Measurements from ENCODE around the gene RUFY1.

RUFY1 gene

DNA sequence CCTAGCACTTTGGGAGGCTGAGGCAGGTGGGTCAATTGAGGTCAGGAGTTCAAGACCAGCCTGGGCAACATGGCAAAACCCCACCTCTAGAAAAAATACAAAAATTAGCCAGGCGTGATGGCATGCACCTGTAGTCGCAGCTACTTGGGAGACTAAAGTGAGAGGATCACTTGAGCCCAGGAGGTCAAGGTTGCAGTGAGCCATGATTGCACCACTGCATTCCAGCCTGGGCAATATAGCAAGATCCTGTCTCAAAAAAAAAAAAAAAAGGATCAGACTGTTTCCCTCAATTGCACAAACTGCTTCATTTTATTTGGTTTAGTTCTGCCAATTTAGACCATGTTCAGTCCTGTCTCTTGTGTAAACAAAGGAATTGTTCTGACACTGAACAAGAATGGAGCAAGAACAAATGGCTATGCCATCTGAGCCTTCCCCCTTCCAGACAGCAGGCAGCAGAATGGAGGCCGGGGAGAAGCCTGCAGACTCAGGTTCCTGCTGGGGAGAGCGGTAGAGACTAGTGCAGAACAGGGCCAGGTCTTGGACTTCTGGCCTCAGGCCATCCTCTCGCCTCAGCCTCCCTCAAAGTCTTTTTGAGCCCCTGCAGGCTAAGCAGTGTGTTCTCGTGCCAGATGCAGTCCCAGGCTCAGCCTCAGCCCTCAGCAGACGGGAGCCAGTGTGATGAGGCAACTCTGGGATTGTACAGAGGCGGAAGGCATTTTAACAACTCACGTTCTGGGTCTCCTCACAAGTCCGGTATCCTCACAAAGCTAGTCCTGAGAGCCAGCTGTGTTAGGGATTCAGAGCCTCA, 54.9 kb downstream of the RUFY1 start:
- DNase-seq (ENCODE audit: low spot score) = no peak

DNA sequence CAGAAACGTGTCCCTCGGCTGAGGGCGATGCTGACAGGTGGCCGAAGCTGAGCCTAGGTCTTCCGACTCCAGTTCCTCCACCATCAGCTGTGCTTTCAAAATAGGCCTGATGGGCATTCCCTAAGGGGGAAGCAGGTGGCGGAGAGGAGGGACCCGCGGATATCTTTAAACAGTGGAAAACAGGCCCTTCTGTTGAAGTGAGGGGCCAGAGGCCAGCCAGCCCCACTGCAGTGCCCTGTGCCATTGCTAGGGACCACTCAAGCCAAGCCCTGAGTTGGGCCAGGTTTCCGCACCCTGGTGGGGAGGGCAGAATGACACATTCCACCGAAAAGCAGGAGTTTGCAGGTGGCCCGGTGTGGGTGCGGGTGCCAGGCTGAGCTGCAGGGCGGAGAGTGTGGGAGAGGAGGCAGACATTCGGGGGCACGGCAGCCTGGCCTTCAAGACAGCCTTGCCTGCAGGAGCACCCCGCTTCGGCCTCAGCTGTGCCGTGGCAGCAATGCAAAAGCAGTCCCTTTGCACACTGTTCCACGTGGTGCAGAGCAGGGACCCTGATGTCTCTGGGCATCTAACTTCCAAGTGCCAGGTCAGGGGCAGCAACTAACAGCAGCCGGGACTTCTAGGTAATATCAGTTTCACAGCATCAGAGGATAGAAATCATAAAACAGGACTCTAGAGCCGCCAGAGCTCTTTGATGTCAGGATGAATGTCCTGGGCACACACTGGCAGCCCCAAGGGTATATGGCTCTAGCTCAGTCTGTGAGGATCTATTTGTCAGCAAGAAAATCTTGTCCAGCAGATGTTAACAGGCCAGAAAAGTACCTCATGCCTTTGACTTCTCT, 55.9 kb downstream of the RUFY1 start:
- no peak for DNase-seq (ENCODE audit: low spot score)

DNA sequence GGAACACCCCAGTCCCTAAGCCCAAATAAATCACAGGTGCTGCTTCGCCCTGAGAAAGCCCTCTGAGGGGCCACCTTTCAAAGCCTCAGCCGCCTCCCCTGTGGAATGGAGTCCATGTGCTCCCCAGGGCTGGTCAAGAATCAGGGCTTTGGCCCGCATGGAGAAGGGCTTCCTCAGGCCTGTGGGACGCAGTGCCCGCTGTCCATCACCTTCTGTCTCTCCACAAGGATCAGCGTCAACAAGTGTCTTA, 56.5 kb downstream of the RUFY1 start:
- no peak for DNase-seq (ENCODE audit: low spot score)

DNA sequence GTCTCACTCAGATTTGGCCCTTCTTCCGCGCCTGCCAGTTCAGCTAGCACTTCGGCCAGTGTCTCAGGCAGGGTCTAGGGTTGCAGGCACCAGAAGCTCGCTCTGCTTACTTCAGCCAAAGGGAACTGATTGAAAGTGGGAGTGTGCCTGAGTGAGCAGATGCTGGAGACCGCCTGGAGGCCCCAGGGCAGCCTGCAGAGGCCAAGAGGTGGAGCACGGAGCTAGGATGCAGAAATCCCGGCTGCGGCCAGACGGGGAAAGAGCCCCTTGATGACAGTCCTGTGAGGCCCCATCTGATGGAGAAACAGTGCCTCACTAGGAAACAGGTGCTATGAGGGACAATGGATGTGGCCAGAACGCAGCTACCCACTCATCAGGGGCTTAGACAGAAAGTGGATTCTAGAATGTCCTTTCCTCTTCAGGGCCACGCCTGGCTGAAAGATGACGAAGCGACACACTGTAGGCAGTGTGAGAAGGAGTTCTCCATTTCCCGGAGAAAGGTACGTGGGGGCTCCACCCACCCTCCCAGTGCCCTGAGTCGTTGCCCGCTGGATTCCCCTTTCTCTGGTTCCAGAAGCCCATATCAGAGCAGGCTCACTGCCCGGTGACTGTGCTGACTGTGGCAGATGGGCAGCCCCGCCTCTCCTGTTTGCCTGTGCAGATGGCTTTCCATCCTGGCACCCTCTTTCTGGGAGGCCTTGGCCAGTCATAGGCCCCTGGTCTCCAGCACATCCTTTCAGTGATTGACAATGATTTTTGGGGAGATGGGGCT, 57.0 kb downstream of the RUFY1 start:
- no peak for DNase-seq (ENCODE audit: low spot score)

DNA sequence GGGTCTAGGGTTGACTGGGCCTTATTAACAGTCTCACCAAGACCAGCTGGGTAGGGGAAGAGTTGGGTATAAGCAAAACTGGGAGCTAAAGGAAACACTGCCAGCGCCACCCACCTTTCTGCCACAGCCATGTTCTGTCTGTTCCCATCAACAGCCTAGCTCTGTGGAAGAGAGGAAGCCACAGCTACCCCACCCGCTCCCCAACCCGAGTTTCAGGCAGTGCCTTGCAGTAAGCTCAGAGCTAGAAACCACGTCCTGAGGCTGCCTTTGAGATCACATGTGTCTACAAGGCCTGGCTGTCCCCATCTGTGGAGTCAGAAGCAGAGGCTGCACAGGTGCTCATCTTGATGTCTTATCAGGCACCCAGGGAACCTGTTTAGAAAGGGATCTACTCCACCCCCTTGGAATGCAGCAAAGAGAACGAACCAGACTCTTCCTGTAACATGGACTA, 57.8 kb downstream of the RUFY1 start:
- DNase-seq (ENCODE audit: low spot score) = no peak

- no peak for DNase-seq (ENCODE audit: low spot score)
These were observed 59.4 kb downstream of the RUFY1 start for GRCh38 chr5:179609834-179610108.

DNA sequence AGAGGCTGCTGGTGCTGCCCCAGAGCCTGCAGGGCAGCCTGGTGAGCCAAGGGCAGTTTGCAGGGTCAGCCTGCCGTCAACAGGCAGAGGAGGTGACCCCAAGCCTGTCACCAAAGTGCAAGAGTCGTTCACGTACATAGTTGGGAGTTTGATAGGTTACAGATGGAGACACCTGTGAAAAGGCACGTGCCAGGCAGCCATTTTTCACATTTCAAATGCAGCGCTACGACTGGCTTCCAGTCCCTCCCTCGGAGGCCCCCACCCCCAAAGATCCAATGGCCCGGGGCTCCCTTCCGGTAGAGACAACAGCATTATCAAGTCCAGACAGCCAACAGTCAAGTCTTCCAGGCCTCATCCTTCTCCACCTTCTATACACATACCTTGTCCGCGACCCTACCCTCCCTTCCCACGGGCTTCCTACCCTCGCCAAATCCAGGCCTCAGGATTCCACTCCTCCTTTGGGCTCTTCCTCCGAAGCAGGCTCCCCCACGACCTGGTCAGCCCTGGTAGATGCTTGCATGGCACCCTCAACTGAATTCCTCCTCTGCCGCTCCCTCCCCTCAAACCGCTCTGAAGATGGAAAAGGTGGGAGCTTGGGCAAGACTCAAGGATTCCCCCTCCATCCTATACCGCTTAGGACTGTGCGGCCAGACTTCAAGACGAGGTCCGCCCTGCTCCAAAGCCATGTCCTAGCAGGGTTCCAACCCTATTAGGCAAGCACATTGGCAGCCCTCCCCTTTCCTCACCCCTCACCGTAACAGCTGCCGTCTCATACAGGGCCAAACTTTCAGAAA, 60.0 kb downstream of the RUFY1 start:
- DNase-seq (ENCODE audit: low spot score) = no peak

- no peak for DNase-seq (ENCODE audit: low spot score)
These were observed 60.5 kb downstream of the RUFY1 start for GRCh38 chr5:179610903-179611265.

DNA sequence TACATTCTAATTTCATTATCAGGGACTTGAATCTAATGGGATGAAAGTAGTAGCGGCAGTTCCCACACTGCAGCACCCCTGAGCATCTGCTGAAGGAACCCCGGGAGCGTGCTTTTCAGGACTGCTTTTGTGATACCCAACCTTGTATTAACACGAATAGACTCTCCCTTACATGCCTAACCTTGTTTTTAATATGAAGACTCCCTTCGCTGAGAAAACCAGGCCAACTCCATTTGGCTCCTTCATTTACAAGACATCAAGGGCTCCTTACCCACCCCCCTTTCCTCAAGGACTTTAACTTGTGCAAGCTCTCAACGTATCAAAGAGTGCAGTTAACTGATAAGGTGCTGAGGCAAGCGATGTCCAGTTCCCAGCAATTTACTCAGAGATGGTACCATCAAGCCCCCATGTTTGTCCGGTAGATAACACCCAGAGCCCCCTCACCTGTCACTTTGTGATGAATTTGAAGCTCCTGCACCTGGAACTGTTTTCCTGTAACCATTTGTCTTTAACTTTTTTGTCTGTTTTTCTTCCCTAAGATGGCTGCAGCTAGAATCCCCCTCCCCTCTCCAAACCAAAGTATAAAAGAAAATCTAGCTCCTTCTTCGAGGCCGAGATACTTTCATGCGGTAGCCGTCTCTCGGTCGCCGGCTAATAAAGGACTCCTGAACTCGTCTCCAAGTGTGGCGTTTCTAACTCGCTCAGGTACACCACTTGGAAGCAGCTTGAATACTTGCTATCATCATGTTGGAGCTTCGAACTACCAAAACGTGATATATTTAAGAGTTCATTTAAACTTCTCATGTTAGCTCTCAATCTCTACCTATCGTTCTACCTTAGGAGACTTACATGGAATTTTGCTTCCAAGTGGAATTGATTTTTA, 62.5 kb downstream of the RUFY1 start:
- no peak for DNase-seq (ENCODE audit: low spot score)

DNA sequence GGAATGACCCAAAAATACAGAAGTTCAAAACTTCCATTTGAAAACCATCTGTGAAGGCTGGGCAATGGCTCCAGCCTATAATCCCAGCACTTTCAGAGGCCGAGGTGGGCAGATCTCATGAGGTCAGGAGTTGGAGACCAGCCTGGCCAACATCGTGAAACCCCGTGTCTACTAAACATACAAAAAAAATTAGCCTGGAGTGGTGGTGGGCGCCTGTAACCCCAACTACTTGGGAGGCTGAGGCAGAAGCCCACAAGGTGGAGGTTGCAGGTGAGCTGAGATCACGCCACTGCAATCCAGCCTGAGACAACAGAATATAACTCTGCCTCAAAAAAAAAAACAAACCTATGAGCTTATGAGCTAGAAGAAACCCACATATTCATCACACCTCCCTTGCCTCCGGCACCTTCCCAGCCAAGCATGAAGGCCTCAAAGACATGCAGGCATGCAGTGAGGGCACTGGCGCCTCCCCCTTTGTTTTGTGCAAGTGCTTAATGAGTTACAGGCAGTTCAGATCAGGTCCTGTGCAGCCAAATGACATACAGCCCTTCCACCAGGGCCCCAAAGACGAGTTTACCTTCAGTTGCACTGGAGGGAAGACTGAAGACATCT, 63.2 kb downstream of the RUFY1 start:
- no peak for DNase-seq (ENCODE audit: low spot score)

GRCh38 chr5:179614745-179615144, 64.4 kb downstream of the RUFY1 start:
- DNase-seq (ENCODE audit: low spot score) = no peak

GRCh38 chr5:179615203-179615602, 64.8 kb downstream of the RUFY1 start:
- peak; percentile 23 for DNase-seq (ENCODE audit: low spot score)

DNA sequence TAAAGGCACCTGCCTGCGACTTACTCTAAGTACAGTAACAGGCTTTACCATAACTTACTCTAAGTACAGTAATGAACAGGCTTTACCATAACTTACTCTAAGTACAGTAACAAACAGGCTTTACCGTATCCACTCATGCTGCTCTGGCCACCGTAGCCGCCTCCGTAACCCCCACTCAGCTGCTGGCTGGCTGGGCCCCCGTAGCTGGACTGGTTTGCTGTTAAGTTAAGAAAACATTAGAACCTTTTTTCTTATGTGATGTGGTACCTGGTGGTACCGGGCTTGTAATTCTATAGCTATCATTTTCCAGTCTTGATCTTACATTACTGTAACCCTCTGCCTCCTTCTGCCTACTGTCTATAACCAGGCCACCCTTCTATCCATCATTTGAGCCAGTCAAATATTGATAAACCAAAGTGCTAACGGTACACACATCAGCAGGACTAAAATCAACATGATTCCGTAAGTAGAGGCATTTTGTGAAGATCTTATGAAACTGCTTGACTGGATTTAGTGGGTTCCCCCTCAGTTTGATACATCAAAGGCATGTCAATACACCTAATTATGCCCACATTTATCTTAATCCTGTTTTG, 65.7 kb downstream of the RUFY1 start:
- no peak for DNase-seq (ENCODE audit: low spot score)

DNA sequence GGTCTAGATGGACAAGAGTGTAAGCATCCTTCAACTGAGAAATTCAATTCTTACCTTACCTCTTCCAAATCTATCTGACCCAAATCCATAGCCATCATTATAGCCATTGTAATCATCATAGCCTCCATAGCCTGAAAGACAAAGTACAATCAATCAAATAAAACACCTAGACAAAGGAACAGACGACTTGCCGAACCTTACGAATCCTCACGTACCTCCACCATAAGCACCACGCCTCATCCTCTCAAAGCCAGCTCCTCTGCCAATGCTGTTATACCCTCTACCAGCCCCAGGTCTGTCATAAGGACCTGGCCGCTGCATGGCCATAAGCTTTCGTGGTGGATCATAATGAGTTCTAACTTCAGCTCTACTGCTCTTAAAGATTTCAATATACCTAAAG, 67.6 kb downstream of the RUFY1 start:
- no peak for DNase-seq (ENCODE audit: low spot score)

GRCh38 chr5:179618923-179619554, 68.7 kb downstream of the RUFY1 start:
- peak; percentile 11 for DNase-seq (ENCODE audit: low spot score)

DNA sequence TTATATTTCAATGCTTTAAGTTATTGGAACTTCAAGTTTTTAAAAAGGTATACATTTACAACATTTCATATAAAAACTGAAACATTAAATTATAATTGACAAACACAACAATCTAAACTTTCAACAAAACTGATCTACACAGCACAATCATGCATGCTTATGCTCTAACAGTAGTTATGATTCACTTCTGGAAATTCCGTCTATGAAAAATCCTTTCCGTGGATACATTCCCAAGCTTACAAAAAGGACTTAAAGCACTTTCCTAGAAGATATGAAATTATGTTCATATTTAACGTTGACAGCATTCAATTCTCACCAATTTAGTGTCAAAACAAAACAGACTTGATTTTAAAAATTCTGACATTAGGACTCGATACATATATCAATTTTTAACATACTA, 69.4 kb downstream of the RUFY1 start:
- DNase-seq (ENCODE audit: low spot score) = peak; percentile 48

GRCh38 chr5:179620293-179620692, 69.9 kb downstream of the RUFY1 start:
- no peak for DNase-seq (ENCODE audit: low spot score)

- peak; percentile 16 for DNase-seq (ENCODE audit: low spot score)
These were observed 70.5 kb downstream of the RUFY1 start for GRCh38 chr5:179620703-179621350.

GRCh38 chr5:179621551-179622214, 71.3 kb downstream of the RUFY1 start:
- DNase-seq (ENCODE audit: low spot score) = no peak

Measured in kidney capillary endothelial cell (primary cell).